SK-N-SH (cell line): ENCODE measurements around the gene BTBD9.

Experiments
- CTCF ChIP-seq: fragments of 200-600 bp; sonication (generic); IDR thresholded peaks from 2 replicates; pipeline ENCODE4 v1.6.1; 2017; ENCODE audit warnings: antibody characterized with exemption, mild to moderate bottlenecking, moderate library complexity
- ELF1 ChIP-seq: IDR thresholded peaks from 2 replicates; pipeline ENCODE4 v1.4.0; 2012
- EP300 ChIP-seq, 2 experiments: IDR thresholded peaks; 2 replicates each; pipeline versions ENCODE4 v1.4.0 to v1.6.1; 2012; ENCODE audit warnings: borderline replicate concordance in 1 of 2, low read depth in 1 of 2, low read length in 1 of 2
- EZH2phosphoT487 ChIP-seq: fragments of 200-600 bp; sonication (generic); IDR thresholded peaks from 2 replicates; pipeline ENCODE4 v1.6.1; 2017; ENCODE audit warnings: low read depth, mixed run types, mild to moderate bottlenecking, antibody characterized with exemption, moderate library complexity, borderline replicate concordance
- GATA2 ChIP-seq: sonication (generic); formaldehyde crosslinking; IDR thresholded peaks from 2 replicates; pipeline ENCODE4 v1.5.0; 2020; ENCODE audit warnings: mild to moderate bottlenecking, missing genetic modification reagents
- MAX ChIP-seq: IDR thresholded peaks from 2 replicates; pipeline ENCODE4 v1.4.0; 2012; ENCODE audit warnings: low read depth
- MXI1 ChIP-seq: IDR thresholded peaks from 2 replicates; pipeline ENCODE4 v1.6.1; 2012; ENCODE audit warnings: mild to moderate bottlenecking, low read depth, low read length, improper control_type of control experiment
- POLR2AphosphoS5 ChIP-seq: IDR thresholded peaks from 2 replicates; pipeline ENCODE4 v1.6.1; 2012; ENCODE audit warnings: low read depth, low read length
- RCOR1 ChIP-seq: fragments of 150-350 bp; IDR thresholded peaks from 2 replicates; pipeline ENCODE4 v1.6.1; 2017; ENCODE audit warnings: antibody characterized with exemption, low read length
- REST ChIP-seq: IDR thresholded peaks from 2 replicates; pipeline ENCODE4 v1.6.1; 2012; ENCODE audit warnings: mild to moderate bottlenecking, low read depth, low read length, moderate library complexity
- ZBTB33 ChIP-seq: IDR thresholded peaks from 2 replicates; pipeline ENCODE4 v1.4.0; 2012; ENCODE audit warnings: low read depth, borderline replicate concordance
- TF ChIP-seq, protein P1 (sequence below): IDR thresholded peaks from 2 replicates; pipeline ENCODE4 v1.4.0; 2012; ENCODE audit warnings: low read depth, borderline replicate concordance

DNA sequence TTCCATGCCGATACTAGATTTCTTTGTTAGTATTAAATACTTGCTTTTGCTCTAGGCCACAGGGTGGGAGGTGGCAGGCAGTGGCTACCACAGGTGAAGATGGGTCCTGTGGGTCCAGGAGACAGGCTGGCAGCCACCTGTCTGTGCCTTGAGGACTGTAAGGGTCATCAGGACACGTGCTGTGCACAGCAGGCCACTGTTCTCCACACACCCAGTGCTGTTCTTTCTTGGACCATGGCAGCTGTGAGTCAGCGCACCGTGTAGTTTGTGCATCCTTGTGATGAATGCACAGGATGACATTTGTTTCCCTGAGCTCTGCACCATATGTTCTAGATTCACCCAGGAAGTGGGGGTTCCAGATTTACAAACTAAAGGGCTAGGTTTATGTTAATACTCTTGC lies 503.2 kb downstream of the BTBD9 start:
- TF ChIP-seq, protein P1, sequence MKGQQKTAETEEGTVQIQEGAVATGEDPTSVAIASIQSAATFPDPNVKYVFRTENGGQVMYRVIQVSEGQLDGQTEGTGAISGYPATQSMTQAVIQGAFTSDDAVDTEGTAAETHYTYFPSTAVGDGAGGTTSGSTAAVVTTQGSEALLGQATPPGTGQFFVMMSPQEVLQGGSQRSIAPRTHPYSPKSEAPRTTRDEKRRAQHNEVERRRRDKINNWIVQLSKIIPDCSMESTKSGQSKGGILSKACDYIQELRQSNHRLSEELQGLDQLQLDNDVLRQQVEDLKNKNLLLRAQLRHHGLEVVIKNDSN, result no peak
- TF ChIP-seq MXI1 (no peak), EP300 (IDR thresholded peaks at IDR 0.05; ENCODE audit: borderline replicate concordance in 1 of 2, low read depth in 1 of 2, low read length in 1 of 2) (no peak), CTCF (no peak), EZH2phosphoT487 (no peak), POLR2AphosphoS5 (no peak), REST (no peak), ZBTB33 (no peak), GATA2 (CRISPR knock-in tag) (no peak), ELF1 (no peak), MAX (no peak), RCOR1 (no peak)
